Fibroblast of the aortic adventitia (primary cell): ENCODE data around the gene PCGF2. TPM values are rescaled to one million over a fixed set of nuclear protein-coding genes. Genes with fewer than 3 reads are reported as not detected.

Experiments
- DNase-seq: peaks from one replicate; pipeline ENCODE4 v3.0.0-alpha.2; 2010; ENCODE audit warnings: low read depth
- H3K4me3 ChIP-seq: 2 replicates; pipeline ENCODE4 v1.5.1; 2011; ENCODE audit warnings: low read depth, mild to moderate bottlenecking, control low read depth, low read length, moderate library complexity
- CTCF ChIP-seq: IDR thresholded peaks from 2 replicates; pipeline ENCODE4 v1.5.1; 2011; ENCODE audit warnings: mild to moderate bottlenecking, low read length, control low read depth, inconsistent platforms; ENCODE audit not compliant: insufficient read depth
- total RNA-seq: library from RNA; depleted of rRNA; stranded (reverse); fragments of >200 nt; gene quantifications from 2 replicates; pipeline ENCODE4 v1.2.3, GENCODE V29; 2012; ENCODE audit warnings: low replicate concordance

The PCGF2 gene
- total RNA-seq, 1 donor, result 4.8 TPM

- no peak for TF ChIP-seq CTCF
- no peak for DNase-seq
- peak overlapping the region; percentile 75 for H3K4me3 ChIP-seq
Measured at GRCh38 chr17:38705523-38705802, 42.7 kb downstream of the PCGF2 start.

- H3K4me3 ChIP-seq, result peak within 1 kb of the TSS; percentile 79
- TF ChIP-seq CTCF, result no peak
- peak; percentile 76 for DNase-seq
Measured at GRCh38 chr17:38704606-38705522, 43.3 kb downstream of the PCGF2 start, which contains the start of gene MLLT6. TSS of gene MLLT6 (plus strand) at chr17:38705273. CDS start at chr17:38705633, 360 bp downstream.

- no peak for DNase-seq
- TF ChIP-seq CTCF, result no peak
- H3K4me3 ChIP-seq, result peak overlapping the region; percentile 79
Measured at GRCh38 chr17:38703742-38704605, 44.2 kb downstream of the PCGF2 start.

GRCh38 chr17:38702916-38703741 is 45.0 kb downstream of the PCGF2 start:
- H3K4me3 ChIP-seq, result peak overlapping the region; percentile 79
- no peak for DNase-seq
- no peak for TF ChIP-seq CTCF

- peak overlapping the region; percentile 79 for H3K4me3 ChIP-seq
- no peak for TF ChIP-seq CTCF
- DNase-seq, result peak; percentile 75
Measured at GRCh38 chr17:38702166-38702915, 45.8 kb downstream of the PCGF2 start.
